Nucleus accumbens (tissue), 56 donors: ENCODE data around the gene DCAF4L1.

Experiments
- DNase-seq, 56 donors: peaks; one replicate each; lab custom pipeline; 2025; lab: John Stamatoyannopoulos, UW

The DCAF4L1 gene, protein sequence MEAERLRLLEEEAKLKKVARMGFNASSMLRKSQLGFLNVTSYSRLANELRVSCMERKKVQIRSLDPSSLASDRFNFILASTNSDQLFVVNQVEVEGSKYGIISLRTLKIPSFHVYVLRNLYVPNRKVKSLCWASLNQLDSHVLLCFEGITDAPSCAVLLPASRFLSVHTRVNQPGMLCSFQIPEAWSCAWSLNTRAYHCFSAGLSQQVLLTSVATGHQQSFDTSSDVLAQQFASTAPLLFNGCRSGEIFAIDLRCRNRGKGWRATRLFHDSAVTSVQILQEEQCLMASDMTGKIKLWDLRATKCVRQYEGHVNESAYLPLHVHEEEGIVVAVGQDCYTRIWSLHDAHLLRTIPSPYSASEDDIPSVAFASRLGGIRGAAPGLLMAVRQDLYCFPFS

DNA sequence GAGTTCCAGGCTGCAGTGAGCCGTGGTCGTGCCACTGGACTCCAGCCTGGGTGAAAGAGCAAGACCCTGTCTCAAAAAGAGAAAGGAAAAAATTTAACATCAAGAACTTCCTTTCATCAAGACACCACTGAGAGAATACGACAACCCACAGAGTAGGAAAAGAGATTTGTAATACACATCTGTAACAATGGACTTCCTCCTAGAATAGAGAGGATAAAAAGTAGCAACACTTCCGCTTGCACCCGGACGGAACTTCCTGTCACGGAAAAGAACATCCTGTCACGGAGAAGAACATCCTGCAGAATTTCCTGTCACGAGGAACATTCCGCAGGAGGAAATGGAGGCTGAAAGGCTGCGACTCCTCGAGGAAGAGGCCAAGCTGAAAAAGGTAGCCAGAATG lies at the start of gene DCAF4L1:
TSS of gene DCAF4L1 (plus strand) at position 301 of the 400 bp plus-strand sequence. CDS start at position 338, 37 bp downstream.
- no peak for DNase-seq

DNA sequence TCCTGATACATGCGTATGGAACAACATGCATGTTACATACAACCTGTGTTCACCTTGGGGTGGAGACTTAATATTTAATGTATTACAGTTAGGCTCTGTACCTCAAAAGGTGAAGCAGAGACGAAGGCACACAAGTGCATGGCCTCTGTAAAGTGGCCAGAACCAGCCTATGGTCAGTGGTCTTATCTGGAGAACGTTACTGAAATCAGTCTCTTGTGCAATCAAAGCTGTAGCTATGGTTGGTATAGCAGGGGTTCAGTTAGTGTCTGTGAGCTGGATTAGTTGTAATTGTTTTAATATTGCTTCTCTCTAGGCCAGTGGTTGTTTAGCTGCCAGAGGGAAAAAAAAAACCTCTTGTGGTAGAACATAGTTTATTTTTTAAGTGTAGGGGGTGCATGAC lies 48.6 kb upstream of the DCAF4L1 start:
- DNase-seq, result no peak

DNA sequence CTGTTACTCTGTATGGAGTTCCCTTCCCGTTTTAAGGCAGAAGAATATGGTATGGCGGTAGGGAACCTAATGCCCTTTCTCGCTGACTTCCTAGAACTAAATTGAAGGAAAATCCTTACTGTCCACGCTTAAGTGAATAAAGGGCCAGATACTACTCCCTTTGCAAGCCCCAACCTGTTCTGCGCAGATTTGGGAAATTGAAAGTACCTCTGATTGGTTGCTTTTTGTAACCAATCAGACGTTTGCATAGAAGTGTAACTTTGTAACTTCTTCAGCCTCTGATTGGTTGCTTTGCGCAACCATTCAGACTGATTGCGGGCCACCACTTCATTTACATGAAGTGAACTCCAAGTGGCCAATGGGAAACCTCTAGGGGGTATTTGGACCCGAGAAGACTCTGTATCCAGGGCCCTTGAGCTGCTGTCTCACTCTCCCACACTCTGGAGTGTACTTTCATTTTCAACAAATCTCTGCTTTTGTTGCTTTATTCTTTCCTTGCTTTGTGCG lies 47.5 kb upstream of the DCAF4L1 start:
- no peak for DNase-seq

DNA sequence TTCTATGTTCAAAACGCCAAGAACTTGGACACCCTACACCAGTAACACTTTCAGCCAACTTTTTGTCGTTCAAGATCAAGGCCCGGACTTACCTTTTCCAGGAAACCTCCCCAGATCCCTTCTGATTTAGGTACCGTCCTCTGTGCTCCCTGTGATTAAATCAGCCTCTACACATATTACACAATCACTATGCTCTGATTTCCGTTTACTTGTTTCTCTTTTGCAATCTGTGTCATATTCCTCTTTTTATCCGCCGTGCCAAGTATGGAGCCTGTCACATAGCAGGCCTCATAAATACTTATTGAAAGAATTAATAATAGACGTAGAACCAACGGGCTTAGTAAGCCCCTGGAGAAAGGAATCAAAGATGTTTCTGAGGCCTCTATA lies 47.0 kb upstream of the DCAF4L1 start:
- DNase-seq, result no peak

DNA sequence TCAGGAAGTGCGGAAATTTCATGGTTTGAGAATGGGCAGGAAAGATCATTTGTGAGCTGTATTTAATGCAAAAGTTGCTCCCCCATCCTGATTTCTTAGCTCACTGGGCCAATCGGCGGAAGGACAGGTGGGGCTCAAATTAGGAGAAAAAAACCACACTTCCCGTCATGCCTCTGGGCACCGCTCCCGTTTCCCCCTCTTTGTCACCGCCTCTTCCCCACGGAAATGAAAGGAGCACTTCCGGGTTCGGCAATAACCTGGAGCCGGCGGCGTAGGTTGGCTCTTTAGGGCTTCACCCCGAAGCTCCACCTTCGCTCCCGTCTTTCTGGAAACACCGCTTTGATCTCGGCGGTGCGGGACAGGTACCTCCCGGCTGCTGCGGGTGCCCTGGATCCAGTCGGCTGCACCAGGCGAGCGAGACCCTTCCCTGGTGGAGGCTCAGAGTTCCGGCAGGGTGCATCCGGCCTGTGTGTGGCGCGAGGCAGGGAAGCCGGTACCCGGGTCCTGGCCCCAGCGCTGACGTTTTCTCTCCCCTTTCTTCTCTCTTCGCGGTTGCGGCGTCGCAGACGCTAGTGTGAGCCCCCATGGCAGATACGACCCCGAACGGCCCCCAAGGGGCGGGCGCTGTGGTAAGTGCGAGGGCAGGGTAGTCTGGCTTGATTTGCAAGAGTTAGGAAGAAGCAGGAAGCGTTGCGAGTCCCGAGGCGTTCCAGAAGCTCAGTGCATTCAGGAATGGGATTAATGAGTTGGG lies 46.5 kb upstream of the DCAF4L1 start, which contains the start of gene TMEM33:
TSS of gene TMEM33 (plus strand) at position 529 of the 751 bp plus-strand sequence. CDS start at position 585, 56 bp downstream.
- peak; percentile 33 to 95 (median 80) for DNase-seq

DNA sequence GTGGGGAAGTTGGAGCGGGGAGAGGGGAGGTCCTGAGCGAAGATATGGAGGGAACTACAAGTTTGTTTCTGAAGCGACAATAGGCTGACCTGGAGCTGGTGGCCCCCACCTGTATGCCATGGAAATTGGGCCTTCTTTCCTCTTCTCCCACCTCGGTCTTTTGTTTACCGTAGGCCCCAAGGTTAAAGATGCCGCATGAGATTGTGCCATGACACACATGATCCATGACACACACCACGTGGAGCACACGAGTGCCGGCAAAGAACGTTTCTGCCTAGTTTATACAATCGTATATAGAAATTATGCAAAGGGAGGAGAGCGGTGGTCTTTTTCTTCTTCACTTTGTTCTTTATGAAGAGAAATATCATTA lies 45.9 kb upstream of the DCAF4L1 start:
- no peak for DNase-seq

DNA sequence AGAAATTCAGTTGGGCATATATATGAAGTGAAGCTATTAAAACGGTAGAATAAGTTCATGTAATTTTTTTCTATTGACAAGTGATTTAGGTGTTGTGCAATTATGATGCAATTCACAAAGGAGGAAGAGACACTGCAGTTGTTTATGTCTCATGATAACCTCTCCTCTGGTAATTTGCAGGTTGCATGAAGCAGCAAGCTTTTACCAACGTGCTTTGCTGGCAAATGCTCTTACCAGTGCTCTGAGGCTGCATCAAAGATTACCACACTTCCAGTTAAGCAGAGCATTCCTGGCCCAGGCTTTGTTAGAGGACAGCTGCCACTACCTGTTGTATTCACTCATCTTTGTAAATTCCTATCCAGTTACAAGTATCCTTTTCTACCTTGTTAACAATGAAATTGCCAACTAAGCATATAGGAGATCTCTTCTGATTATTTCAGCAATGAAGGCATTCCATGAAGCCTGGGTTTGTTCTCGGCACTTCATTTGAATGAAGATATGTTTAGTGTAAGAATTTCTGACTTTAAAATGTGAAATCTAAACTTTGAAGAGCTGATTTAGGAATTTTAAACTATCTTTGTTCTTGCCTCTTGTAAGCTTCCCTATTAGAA lies 42.4 kb upstream of the DCAF4L1 start:
- no peak for DNase-seq

DNA sequence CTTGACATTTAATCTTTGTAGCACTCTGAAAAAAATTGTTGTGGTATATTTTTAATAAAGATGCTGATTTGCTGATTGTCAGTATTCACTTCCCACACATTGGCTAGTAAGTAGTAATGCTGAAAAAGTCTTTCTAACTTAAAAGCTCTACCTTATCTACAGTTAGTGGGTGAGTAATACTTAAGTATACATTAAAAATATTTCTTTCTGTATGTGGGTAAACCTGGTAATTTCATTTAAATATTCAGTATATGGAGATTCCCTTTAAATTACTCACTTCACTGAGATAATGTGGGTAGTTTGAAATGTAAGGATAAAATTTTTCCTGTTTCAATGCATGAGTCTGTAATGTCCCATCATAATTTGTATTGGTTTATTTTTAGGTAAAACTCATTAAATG lies 40.7 kb upstream of the DCAF4L1 start:
- no peak for DNase-seq

DNA sequence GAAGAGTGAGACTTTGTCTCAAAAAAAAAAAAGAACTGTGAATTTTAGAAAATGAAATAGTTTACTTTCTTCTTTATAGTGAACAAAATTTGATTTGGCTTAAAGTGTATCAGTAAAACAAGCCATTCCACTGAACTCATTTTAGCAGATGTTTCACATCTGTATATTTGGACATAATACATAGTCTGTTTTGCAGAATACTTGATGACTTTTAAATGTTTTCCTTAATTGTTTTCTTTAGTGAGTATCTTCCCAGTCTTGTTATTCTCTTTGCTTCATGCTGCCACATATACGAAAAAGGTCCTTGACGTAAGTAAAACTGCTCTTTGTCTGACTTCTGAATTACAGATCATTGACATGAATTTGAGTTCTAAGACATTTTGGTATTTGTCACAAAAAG lies 38.0 kb upstream of the DCAF4L1 start:
- DNase-seq, result no peak

DNA sequence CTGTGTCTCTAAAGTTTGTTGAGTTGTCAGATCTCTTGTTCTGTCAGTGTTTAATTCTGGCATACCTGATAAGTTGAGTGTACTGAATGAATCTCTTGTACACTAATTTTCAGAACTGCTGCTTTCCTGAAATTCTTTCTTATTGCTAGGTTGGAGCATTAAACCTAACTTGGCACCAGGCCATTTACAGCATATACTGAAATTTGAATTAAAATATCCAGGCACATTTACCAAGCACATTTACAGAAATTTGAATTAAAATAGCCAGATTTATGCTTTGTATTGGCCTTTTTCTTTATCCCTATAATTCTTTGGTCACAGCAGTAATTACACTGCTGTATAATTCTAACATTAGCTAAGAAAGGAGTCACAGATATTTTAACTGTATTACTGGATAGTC lies 37.5 kb upstream of the DCAF4L1 start:
- DNase-seq, result no peak

DNA sequence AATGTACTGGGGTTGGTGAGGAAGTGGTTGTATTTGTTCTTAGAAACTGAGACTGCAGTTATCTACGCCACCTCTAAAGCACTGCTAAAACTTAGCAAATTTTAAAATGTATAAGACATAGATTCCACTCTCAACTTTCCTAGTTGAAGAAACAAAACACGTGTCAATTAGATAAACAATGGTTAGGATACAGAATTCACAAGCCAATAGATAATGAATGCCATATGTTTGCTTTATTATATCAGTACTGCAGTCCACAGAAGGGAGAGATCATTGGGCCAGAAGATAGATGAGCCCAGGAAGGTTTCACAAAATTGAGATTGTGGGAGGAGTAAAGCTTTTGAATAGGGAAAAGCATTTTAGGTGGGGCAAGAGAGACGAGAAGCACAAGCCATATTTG lies 32.0 kb upstream of the DCAF4L1 start:
- no peak for DNase-seq

DNA sequence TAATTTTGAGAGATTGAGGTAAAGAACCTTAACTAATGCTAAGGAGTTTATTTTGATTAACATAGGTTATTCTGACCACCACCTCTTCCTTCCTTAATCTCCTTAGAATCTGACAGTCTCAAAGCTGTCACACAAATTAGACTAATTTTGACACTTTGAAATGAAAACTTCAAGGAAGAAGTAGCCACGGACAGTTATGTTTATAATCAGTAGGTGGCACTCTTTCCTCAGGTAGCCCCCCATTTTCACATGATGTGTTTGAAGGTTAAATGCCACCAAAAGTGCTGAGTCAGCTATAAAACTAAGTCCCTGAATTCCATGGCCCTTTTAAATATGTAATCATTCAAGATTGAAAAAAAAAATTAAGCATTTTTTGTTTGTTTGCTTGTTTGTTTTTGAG lies 23.9 kb upstream of the DCAF4L1 start:
- no peak for DNase-seq

DNA sequence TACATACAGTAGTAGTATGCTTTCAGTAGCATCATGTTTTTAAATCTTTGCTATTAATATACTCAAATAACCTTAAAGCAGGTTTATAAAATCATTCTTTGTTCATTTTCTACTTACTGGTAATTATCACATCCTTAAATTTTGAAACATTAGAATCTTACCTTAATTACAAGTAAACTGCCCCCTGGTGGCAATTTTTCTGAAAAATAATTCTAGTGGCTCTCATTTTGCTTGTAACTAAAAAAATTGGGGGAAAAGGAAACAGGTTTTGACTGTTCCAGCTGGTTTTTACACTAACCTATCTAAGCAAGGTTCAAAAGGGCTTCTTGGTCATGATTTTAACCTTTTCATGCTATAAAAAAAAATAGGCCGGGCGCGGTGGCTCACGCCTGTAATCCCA lies 18.5 kb upstream of the DCAF4L1 start:
- DNase-seq, result no peak

DNA sequence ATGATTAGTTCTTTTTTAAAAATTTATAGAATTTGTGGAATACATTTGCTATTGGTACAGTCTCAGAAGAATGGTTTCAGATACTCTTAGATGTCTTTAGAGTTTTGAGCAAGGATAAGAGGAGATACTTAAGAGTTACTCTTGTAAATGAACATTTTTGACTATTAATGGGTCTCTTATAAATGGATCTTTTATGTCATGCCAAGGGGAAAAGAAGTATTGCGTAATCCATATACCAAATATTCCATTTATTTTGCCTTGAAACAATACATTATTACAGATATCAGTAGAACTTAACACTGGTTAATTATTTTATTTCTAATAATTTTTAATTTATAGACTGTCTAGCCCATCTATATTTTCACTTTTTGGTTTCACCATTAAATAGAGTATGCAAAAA lies 17.2 kb upstream of the DCAF4L1 start:
- no peak for DNase-seq

DNA sequence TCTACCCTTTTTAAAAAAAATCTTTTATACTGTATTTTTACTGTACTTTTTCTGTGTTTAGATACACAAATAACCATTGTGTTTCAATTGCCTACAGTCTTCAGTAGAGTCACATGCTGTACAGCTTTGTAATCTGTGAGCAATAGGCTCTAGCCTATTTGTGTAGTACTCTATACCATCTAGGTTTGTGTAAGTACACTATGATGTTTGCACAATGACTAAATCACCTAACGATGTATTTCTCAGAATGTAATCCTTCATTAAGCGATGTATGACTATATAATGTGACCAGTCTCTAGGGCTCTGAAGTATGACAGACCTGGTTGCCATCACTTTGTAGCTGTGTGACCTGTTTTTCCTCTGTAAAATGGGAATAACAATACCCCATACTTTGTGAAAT lies 14.2 kb upstream of the DCAF4L1 start:
- DNase-seq, result no peak

DNA sequence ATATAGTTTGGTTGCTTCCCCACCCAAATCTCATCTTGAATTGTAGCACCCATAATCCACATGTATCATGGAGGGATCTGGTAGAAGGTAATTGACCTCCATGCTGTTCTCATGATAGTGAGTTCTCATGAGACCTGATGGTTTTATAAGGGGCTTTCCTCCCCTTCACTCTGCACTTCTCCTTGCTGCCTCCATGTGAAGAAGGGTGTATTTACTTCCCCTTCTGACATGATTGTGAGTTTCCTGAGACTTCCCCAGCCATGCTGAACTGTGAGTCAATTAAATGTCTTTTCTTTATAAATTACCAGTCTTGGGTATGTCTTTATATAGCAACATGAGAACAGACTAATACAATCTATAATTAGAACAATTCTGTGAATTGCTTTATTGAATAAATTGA lies 11.9 kb upstream of the DCAF4L1 start:
- no peak for DNase-seq

DNA sequence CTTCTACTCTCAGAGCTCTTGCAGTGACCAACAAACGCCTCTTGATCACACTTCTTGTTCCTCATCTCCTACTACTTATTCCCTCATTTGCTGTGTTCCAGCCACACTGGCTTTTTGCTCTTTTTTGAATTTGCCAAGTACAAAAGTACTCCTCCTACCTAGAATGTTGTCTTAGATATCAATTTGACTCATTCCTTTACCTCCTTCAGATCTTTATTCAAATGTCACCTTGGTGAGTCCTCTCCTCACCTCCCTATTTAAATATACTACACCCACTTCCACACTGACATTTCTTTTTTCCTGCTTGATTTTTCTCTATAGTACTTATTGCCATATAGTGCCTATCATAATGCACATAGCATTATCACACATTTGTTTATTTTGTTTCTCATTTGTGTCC lies 6.2 kb upstream of the DCAF4L1 start:
- peak in 1 of 56 donors; percentile 11 for DNase-seq

DNA sequence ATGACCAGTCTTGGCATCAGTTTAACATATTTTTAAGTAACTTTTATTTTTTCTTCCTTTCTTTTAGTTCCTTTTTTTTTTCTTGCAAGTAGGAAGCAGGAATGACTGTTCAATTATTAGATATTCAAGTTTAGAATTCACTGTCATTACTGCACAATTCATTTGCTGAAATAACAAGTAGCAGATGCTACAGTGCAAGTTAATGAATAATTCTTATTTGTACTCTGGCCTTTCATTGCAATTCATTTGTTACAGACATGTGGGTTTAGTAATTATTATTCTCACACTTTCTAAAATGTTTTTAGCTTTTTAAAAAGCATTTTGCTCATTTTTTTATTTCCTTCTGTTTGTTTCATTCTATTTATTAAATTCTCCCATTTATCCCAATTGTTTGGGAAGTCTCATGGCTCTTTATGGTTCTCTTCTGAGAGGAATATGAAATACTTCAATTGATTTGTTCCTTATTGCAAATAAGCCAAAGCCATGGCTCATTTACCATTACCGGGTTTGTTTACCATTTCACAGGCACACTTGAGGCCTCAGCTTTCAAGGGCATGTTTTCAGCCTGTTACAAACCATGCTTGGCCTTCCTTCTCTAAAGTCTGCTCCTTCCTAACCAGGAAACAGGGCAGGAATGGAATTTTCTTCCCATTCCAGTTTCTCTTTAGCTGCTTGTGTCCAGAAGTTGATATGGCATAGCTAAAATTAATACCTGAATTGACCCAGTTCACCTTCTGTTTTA lies 4.6 kb upstream of the DCAF4L1 start:
- DNase-seq, result no peak

DNA sequence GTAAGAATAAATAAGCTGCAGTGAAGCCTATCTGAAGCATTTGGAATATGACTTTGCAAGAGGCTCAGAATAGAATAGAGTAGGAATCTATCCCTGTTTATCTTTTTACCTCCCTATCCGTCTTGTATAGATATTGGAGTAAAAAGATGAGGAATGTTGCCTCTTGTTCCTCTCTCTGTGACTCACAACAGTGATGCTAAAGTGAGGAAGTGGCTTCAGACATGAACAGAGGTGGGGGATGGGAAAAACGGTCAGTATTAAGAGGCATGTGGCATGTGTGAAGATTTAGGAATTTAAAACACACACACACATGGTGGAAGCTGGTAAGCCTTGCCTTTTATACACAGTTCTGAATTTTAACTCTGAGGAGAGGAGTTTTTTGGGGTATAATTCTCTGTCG lies 3.8 kb upstream of the DCAF4L1 start:
- DNase-seq, result no peak

DNA sequence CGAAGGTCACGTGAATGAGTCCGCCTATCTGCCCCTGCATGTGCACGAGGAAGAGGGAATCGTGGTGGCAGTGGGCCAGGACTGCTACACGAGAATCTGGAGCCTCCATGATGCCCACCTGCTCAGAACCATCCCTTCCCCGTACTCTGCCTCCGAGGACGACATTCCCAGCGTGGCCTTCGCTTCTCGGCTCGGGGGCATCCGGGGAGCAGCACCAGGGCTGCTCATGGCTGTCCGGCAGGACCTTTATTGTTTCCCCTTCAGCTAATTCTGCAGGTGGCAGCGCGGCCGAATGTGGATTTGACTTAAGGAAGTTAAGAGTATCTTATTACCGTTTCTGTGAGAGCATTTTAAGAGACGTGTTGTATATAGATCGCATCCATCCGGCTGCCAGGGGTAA lies 1.2 kb downstream of the DCAF4L1 start:
- DNase-seq, result no peak

DNA sequence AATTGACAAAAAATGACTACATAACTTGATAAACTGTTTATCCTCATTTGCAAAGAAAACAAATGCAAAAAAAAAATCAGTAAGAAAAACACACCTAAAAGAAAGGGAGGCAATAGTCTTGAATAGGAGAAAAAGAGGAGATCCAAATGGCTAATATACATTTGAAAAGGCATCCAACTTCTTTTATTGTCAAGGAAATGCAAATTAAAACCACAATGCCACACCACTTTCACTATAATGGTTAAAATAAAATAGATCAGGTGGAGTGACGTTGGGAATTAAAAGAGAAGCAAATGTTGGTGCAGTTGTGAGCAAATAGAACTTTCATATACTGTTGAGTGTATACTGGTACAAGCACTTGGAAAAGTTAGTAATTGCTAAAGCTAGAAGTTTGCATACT lies 3.6 kb downstream of the DCAF4L1 start:
- DNase-seq, result no peak
